H1 (cell line): ENCODE data around the gene CX3CR1. TPM values are rescaled to one million over a fixed set of nuclear protein-coding genes. Genes with fewer than 3 reads are reported as not detected.

ENCODE experiments used
- CTCF ChIA-PET: fragments of 300-600 bp; sonication (Branson Sonifier 250); formaldehyde crosslinking; loops from one replicate; lab custom pipeline; 2021; ENCODE audit not compliant: partially characterized antibody; lab: Charles Lee
- POLR2A ChIA-PET: fragments of 300-600 bp; sonication (Branson Sonifier 250); formaldehyde crosslinking; loops from one replicate; lab custom pipeline; 2021; ENCODE audit warnings: inconsistent platforms; ENCODE audit not compliant: partially characterized antibody; lab: Charles Lee
- DNase-seq, 2 experiments: peaks; one replicate each; pipeline versions ENCODE4 v3.0.0 to v3.0.0-alpha.2; 2010 to 2022; ENCODE audit warnings: low spot score in 2 of 2, low read depth in 1 of 2, mixed read lengths in 1 of 2
- FAIRE-seq: peaks from 2 replicates; lab custom pipeline; 2011; peaks lifted over from hg19 to GRCh38; lab: Jason Lieb, UNC
- H2AFZ ChIP-seq: 2 replicates; pipeline ENCODE4 v1.8.1; 2012; ENCODE audit warnings: low read length, inconsistent platforms
- H2AK5ac ChIP-seq: 2 replicates; pipeline ENCODE4 v1.6.1; 2013; ENCODE audit warnings: low read depth, low read length
- H2BK120ac ChIP-seq: replicated peaks from 2 replicates; pipeline ENCODE3; 2013; ENCODE audit warnings: low read depth, low read length, inconsistent platforms
- H2BK12ac ChIP-seq: 2 replicates; pipeline ENCODE4 v1.6.1; 2013; ENCODE audit warnings: low read depth, low read length
- H2BK15ac ChIP-seq: 2 replicates; pipeline ENCODE4 v1.6.1; 2013; ENCODE audit warnings: low read length
- H2BK20ac ChIP-seq: 2 replicates; pipeline ENCODE4 v1.6.1; 2013; ENCODE audit warnings: low read length
- H2BK5ac ChIP-seq: 2 replicates; pipeline ENCODE4 v1.6.1; 2013; ENCODE audit warnings: low read depth, low read length
- H3K14ac ChIP-seq: 2 replicates; pipeline ENCODE4 v1.6.1; 2013; ENCODE audit warnings: inconsistent platforms; ENCODE audit not compliant: insufficient read length
- H3K18ac ChIP-seq: 2 replicates; pipeline ENCODE4 v1.6.1; 2013; ENCODE audit warnings: low read length; ENCODE audit errors: extremely low read depth
- H3K23ac ChIP-seq: 2 replicates; pipeline ENCODE4 v1.6.1; 2013; ENCODE audit warnings: inconsistent platforms; ENCODE audit not compliant: insufficient read length
- H3K23me2 ChIP-seq: 2 replicates; pipeline ENCODE4 v1.6.1; 2013; ENCODE audit warnings: low read depth, low read length
- H3K27ac ChIP-seq: 2 replicates; pipeline ENCODE4 v1.6.1; 2011; ENCODE audit warnings: low read depth, low read length, inconsistent platforms
- H3K27me3 ChIP-seq, 4 experiments: replicated peaks in 1 of 4; 1 replicate in 1 of 4; 2 replicates in 3 of 4; pipeline versions ENCODE4 v1.6.1 to v1.8.1; 2011 to 2013; ENCODE audit warnings: low read length in 3 of 4, mild to moderate bottlenecking in 3 of 4, inconsistent platforms in 2 of 4, mixed read lengths in 2 of 4, moderate library complexity in 1 of 4; ENCODE audit not compliant: control insufficient read depth in 3 of 4, insufficient read depth in 3 of 4; ENCODE audit errors: extremely low read depth in 1 of 4
- H3K36me3 ChIP-seq, 4 experiments: 2 replicates each; pipeline versions ENCODE4 v1.6.1 to v1.8.1; 2011 to 2013; ENCODE audit warnings: mild to moderate bottlenecking in 4 of 4, low read length in 3 of 4, moderate library complexity in 2 of 4, control low read depth in 1 of 4, inconsistent platforms in 1 of 4; ENCODE audit not compliant: insufficient read depth in 4 of 4, control insufficient read depth in 2 of 4
- H3K4ac ChIP-seq: replicated peaks from 2 replicates; pipeline ENCODE3; 2013; ENCODE audit warnings: low read length, low read depth, mixed read lengths, inconsistent platforms; ENCODE audit not compliant: insufficient read length
- H3K4me1 ChIP-seq, 4 experiments: replicated peaks in 1 of 4; 1 replicate in 1 of 4; 2 replicates in 3 of 4; pipeline versions ENCODE4 v1.6.1 to v1.8.1; 2011 to 2013; ENCODE audit warnings: low read length in 3 of 4, inconsistent platforms in 2 of 4, mixed read lengths in 1 of 4; ENCODE audit not compliant: insufficient read depth in 4 of 4, control insufficient read depth in 3 of 4
- H3K4me2 ChIP-seq, 2 experiments: 2 replicates each; pipeline versions ENCODE4 v1.6.1 to v1.8.1; 2011 to 2013; ENCODE audit warnings: low read depth in 2 of 2, low read length in 2 of 2, control low read depth in 1 of 2, inconsistent platforms in 1 of 2, mild to moderate bottlenecking in 1 of 2; ENCODE audit not compliant: insufficient read depth in 1 of 2
- H3K4me3 ChIP-seq, 4 experiments: fragments of 200-600, 300-600 bp in 1 of 4; sonication (generic), shearing (Covaris generic), sonication (Bioruptor Twin) in 1 of 4; 2 replicates each; pipeline versions ENCODE4 v1.5.1 to v1.8.1; 2011 to 2016; ENCODE audit warnings: low read length in 4 of 4, low read depth in 3 of 4, control low read depth in 2 of 4, inconsistent platforms in 2 of 4, mild to moderate bottlenecking in 2 of 4, mixed read lengths in 1 of 4, moderate library complexity in 1 of 4; ENCODE audit not compliant: insufficient read depth in 2 of 4; ENCODE audit errors: extremely low read depth in 1 of 4
- H3K56ac ChIP-seq: replicated peaks from 2 replicates; pipeline ENCODE3; 2013; ENCODE audit warnings: low read depth, mild to moderate bottlenecking, mixed read lengths, low read length, inconsistent platforms; ENCODE audit not compliant: insufficient read length
- H3K79me1 ChIP-seq: 2 replicates; pipeline ENCODE4 v1.6.1; 2013; ENCODE audit warnings: low read depth, low read length, control low read depth
- H3K79me2 ChIP-seq, 2 experiments: 2 replicates each; pipeline versions ENCODE4 v1.6.1 to v1.8.1; 2012 to 2013; ENCODE audit warnings: low read length in 2 of 2, mild to moderate bottlenecking in 2 of 2, inconsistent platforms in 1 of 2; ENCODE audit not compliant: insufficient read depth in 2 of 2, control insufficient read depth in 1 of 2
- H3K9ac ChIP-seq, 4 experiments: replicated peaks in 1 of 4; 1 replicate in 1 of 4; 2 replicates in 3 of 4; pipeline versions ENCODE4 v1.6.1 to v1.8.1; 2011 to 2013; ENCODE audit warnings: low read depth in 3 of 4, low read length in 3 of 4, control low read depth in 2 of 4, mild to moderate bottlenecking in 2 of 4, moderate library complexity in 2 of 4, inconsistent platforms in 1 of 4; ENCODE audit errors: extremely low read depth in 1 of 4
- H3K9me3 ChIP-seq, 2 experiments: 2 replicates each; pipeline versions ENCODE4 v1.6.1 to v1.8.1; 2012 to 2013; ENCODE audit warnings: mild to moderate bottlenecking in 2 of 2, moderate library complexity in 2 of 2, control low read depth in 1 of 2, inconsistent platforms in 1 of 2, low read depth in 1 of 2, low read length in 1 of 2, mixed read lengths in 1 of 2; ENCODE audit not compliant: insufficient read depth in 2 of 2
- H4K20me1 ChIP-seq, 2 experiments: replicated peaks in 1 of 2; 2 replicates each; pipeline versions ENCODE3 to v1.8.1; 2011 to 2013; ENCODE audit warnings: inconsistent platforms in 2 of 2, low read length in 2 of 2, mild to moderate bottlenecking in 1 of 2; ENCODE audit not compliant: insufficient read depth in 2 of 2, control insufficient read depth in 1 of 2
- H4K5ac ChIP-seq: 2 replicates; pipeline ENCODE4 v1.6.1; 2013; ENCODE audit warnings: low read length, low read depth, mixed read lengths, inconsistent platforms; ENCODE audit not compliant: insufficient read length
- H4K8ac ChIP-seq: 2 replicates; pipeline ENCODE4 v1.8.0; 2013; ENCODE audit warnings: mild to moderate bottlenecking, moderate library complexity, low read length, inconsistent platforms; ENCODE audit not compliant: insufficient read depth; ENCODE audit errors: extremely low read depth
- H4K91ac ChIP-seq: replicated peaks from 2 replicates; pipeline ENCODE3; 2013; ENCODE audit warnings: low read length, mixed read lengths, inconsistent platforms; ENCODE audit not compliant: insufficient read length
- BACH1 ChIP-seq: IDR thresholded peaks from 2 replicates; pipeline ENCODE4 v1.6.1; 2012; ENCODE audit warnings: low read length, improper control_type of control experiment
- CBX5 ChIP-seq: fragments of 300-800, 300-1000 bp; sonication (generic); IDR thresholded peaks from 2 replicates; pipeline ENCODE4 v1.7.1; 2016; ENCODE audit warnings: antibody characterized with exemption, low read length, low read depth
- CTBP2 ChIP-seq: IDR thresholded peaks from 2 replicates; pipeline ENCODE4 v1.7.0; 2011; ENCODE audit warnings: borderline replicate concordance, mild to moderate bottlenecking, moderate library complexity, mixed read lengths, low read length; ENCODE audit not compliant: insufficient read depth, insufficient read length
- GABPA ChIP-seq: IDR thresholded peaks from 2 replicates; pipeline ENCODE4 v1.6.1; 2011; ENCODE audit warnings: mild to moderate bottlenecking, low read length, moderate library complexity, borderline replicate concordance; ENCODE audit not compliant: insufficient read depth
- HDAC6 ChIP-seq: IDR thresholded peaks from one replicate; pipeline ENCODE4 v1.7.1; 2012; ENCODE audit warnings: low read depth, mild to moderate bottlenecking, inconsistent platforms, low read length, moderate library complexity
- JUND ChIP-seq: IDR thresholded peaks from 2 replicates; pipeline ENCODE4 v1.6.1; 2011; ENCODE audit warnings: mild to moderate bottlenecking, improper control_type of control experiment, low read length
- KDM5A ChIP-seq: fragments of 200-600 bp; IDR thresholded peaks from 2 replicates; pipeline ENCODE4 v1.7.1; 2012; ENCODE audit warnings: mild to moderate bottlenecking, low read length, inconsistent platforms, mixed read lengths
- RFX5 ChIP-seq: IDR thresholded peaks from 2 replicates; pipeline ENCODE4 v1.6.1; 2011; ENCODE audit warnings: low read depth, low read length, improper control_type of control experiment, borderline replicate concordance
- RNF2 ChIP-seq: fragments of 200-900, 300-1000 bp; sonication (generic); IDR thresholded peaks from 2 replicates; pipeline ENCODE4 v1.7.1; 2016; ENCODE audit warnings: borderline replicate concordance, low read depth, mild to moderate bottlenecking, antibody characterized with exemption, low read length; ENCODE audit not compliant: poor library complexity, severe bottlenecking; ENCODE audit errors: missing control alignments
- SAP30 ChIP-seq: fragments of 300-600 bp; sonication (generic); IDR thresholded peaks from 2 replicates; pipeline ENCODE4 v1.7.1; 2012; ENCODE audit warnings: low read length, moderate library complexity, mild to moderate bottlenecking, inconsistent platforms; ENCODE audit not compliant: insufficient read depth, insufficient replicate concordance
- SP1 ChIP-seq: IDR thresholded peaks from 2 replicates; pipeline ENCODE4 v1.6.1; 2011; ENCODE audit warnings: low read depth, low read length
- TAF7 ChIP-seq: optimal IDR thresholded peaks from 2 replicates; pipeline ENCODE3; 2011; ENCODE audit warnings: low read depth, mild to moderate bottlenecking, inconsistent platforms, low read length, moderate library complexity, borderline replicate concordance
- USF2 ChIP-seq: IDR thresholded peaks from 2 replicates; pipeline ENCODE4 v1.6.1; 2011; ENCODE audit warnings: low read length, improper control_type of control experiment
- WGBS, 2 experiments: shearing (Covaris generic) in 1 of 2; methylation state at CpG; one replicate each; pipeline versions ENCODE4 v1.1.6 to v1.1.7; 2013 to 2015; ENCODE audit warnings: low lambda C conversion rate in 2 of 2, mixed read lengths in 2 of 2, inconsistent platforms in 1 of 2, low coverage in 1 of 2, missing lambda C conversion rate in 1 of 2; ENCODE audit not compliant: insufficient replicate concordance in 2 of 2, insufficient coverage in 1 of 2, insufficient read length in 1 of 2; ENCODE audit errors: extremely low coverage in 1 of 2, missing lambda C conversion rate in 1 of 2; 5-methylcytosine and 5-hydroxymethylcytosine counted together
- polyA plus RNA-seq, 7 experiments: library from polyadenylated mRNA; depleted of rRNA in 3 of 7; stranded (reverse) in 5 of 7; unstranded in 2 of 7; fragments of >200 nt in 5 of 7; fragments of 200-250 nt in 2 of 7; gene quantifications; 1 replicate in 5 of 7; 2 replicates in 1 of 7; 4 replicates in 1 of 7; pipeline versions ENCODE4 v1.2.1 to v1.2.3, GENCODE V29; 2011 to 2013; ENCODE audit warnings: missing spikeins in 2 of 7, mixed read lengths in 2 of 7
- total RNA-seq: library from RNA; stranded (reverse); fragmentation: NEBNext Ultra II Directional; extraction: Animal tissue kit (Norgen Biotek cat#: 25700); gene quantifications from 2 replicates; pipeline ENCODE4 v1.2.1, GENCODE V29; 2021

CX3CR1 gene
- total and polyA plus RNA-seq, 2 of the 8 experiments (the other 6 are each of a cell fraction or from before 2014, with no cell fraction given): 0.08 TPM; not detected in 1

DNA sequence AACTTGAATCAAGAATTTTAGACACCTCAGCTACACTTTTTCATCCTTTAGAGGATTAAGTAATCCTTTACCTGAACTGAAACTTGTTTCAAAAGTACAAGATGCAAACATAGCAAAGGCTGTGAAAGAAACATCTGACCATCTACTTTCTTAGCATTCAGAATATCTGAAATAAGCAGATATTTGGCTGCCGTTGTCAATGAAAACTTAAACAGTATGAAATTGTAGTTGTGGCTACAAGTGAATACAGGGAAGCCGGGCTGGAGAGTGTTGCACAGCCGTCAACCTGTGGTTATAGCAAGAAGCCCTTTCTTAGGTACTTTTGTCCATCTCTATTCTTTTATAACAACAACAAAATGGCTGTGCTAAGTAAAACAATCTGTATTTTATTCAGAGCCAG lies 6.9 kb upstream of the CX3CR1 start:
- WGBS, 2 experiments: 93% methylated on average over 3 of the region's 3 CpGs; no CpG with 5 or more reads in 1 of the 2 experiments
- Histone ChIP-seq H3K4me1 (no peaks in the 10 kb centered on the region), H3K23me2 (no peaks in the 10 kb centered on the region), H3K56ac (no peak overlapping the region), H3K79me1 (no peaks in the 10 kb centered on the region), H2BK15ac (no peak overlapping the region), H2BK120ac (no peak overlapping the region), H3K36me3 (no peaks in the 10 kb centered on the region), H2AK5ac (no peak overlapping the region), H3K4ac (no peak overlapping the region), H3K79me2 (no peaks in the 10 kb centered on the region), H4K5ac (no peak overlapping the region), H3K27me3 (no peaks in the 10 kb centered on the region), H2AFZ (no peak overlapping the region), H3K23ac (no peak overlapping the region), H3K4me2 (no peak overlapping the region), H4K91ac (no peak overlapping the region), H3K4me3 (no peak overlapping the region), H3K14ac (no peak overlapping the region), H2BK5ac (no peak overlapping the region), H3K9me3 (no peaks in the 10 kb centered on the region), H3K18ac (no peak overlapping the region), H2BK20ac (no peak overlapping the region), H3K9ac (no peak overlapping the region), H4K20me1 (no peaks in the 10 kb centered on the region), H4K8ac (no peak overlapping the region), H2BK12ac (no peak overlapping the region), H3K27ac (no peak overlapping the region)
- DNase-seq (no peak), FAIRE-seq (no peak)
- ChIA-PET CTCF (interaction anchor here (0.6 to 30.1 kb wide), 16 partner anchors 16 to 184 kb away, joined by 3 to 767 read pairs (median 20); partner anchors contain the start of gene XIRP1), POLR2A (interaction anchor here (1.0 to 2.5 kb wide), 2 partner anchors 79 to 161 kb away, joined by 4 to 9 read pairs; no protein-coding TSS in a partner anchor)
- TF ChIP-seq USF2 (no peak), RNF2 (no peak), KDM5A (no peak), RFX5 (no peak), BACH1 (no peak), GABPA (no peak), CBX5 (no peak), CTBP2 (no peak), TAF7 (no peak), SP1 (no peak), SAP30 (no peak), JUND (no peak), HDAC6 (no peak)
